HCT116 (cell line): ENCODE data around the gene NKTR. TPM values are rescaled to one million over a fixed set of nuclear protein-coding genes. Genes with fewer than 3 reads are reported as not detected.
A peak's percentile ranks its signal among the peaks of the same experiment; 100 is the strongest.

Experiments
- ATAC-seq: fragments of 200-7000 bp; cut with Tn5 transposase; 2 replicates; pipeline ENCODE4 v1.9.1; 2020; ENCODE audit warnings: mild to moderate bottlenecking, moderate library complexity
- BruUV-seq: library from RNA; stranded (reverse); fragments of 400-500 nt; replicated peaks from 2 replicates; lab custom pipeline; 2021; lab: Mats Ljungman, UMichigan
- CTCF ChIA-PET: fragments of 300-600 bp; sonication (Branson Sonifier 250); formaldehyde crosslinking; loops from one replicate; lab custom pipeline; 2021; ENCODE audit warnings: antibody characterized with exemption; lab: Charles Lee
- POLR2A ChIA-PET: fragments of 300-600, 350-600 bp; sonication (Branson Sonifier 250); formaldehyde crosslinking; loops from one replicate; lab custom pipeline; 2021; ENCODE audit warnings: antibody characterized with exemption; lab: Charles Lee
- RAD21 ChIA-PET, 2 experiments: fragments of 300-600 bp; sonication (Branson Sonifier 250); formaldehyde crosslinking; loops; one replicate each; lab custom pipeline; 2023; ENCODE audit warnings: low total read pairs in 2 of 2; ENCODE audit not compliant: uncharacterized antibody in 2 of 2, unreplicated experiment in 2 of 2, low non-redundant PET in 1 of 2; lab: Charles Lee
- DNase-seq: peaks from one replicate; pipeline ENCODE4 v3.0.0-alpha.2; 2010; ENCODE audit warnings: low read depth, low spot score
- H2AFZ ChIP-seq: fragments of 200-600 bp; shearing (Covaris generic), sonication (generic); 2 replicates; pipeline ENCODE4 v1.6.1; 2017; ENCODE audit warnings: low read depth, mixed run types, mixed read lengths, antibody characterized with exemption, low read length; ENCODE audit not compliant: poor library complexity, severe bottlenecking
- H3K27ac ChIP-seq: 2 replicates; pipeline ENCODE4 v1.5.1; 2012; ENCODE audit warnings: low read depth, low read length
- H3K27me3 ChIP-seq: fragments of 200-600 bp; sonication (generic); 2 replicates; pipeline ENCODE4 v1.6.1; 2016; ENCODE audit warnings: mixed run types, low read length, mixed read lengths; ENCODE audit not compliant: insufficient read depth
- H3K36me3 ChIP-seq, 2 experiments: fragments of 200-500 bp in 1 of 2; fragments of 200-600 bp in 1 of 2; sonication (Bioruptor generic) in 1 of 2; sonication (generic) in 1 of 2; 2 replicates each; pipeline versions ENCODE4 v1.5.1 to v1.6.1; 2014 to 2016; ENCODE audit warnings: low read length in 2 of 2, inconsistent platforms in 1 of 2, mixed read lengths in 1 of 2, mixed run types in 1 of 2; ENCODE audit not compliant: insufficient read depth in 2 of 2, control insufficient read depth in 1 of 2
- H3K4me1 ChIP-seq, 2 experiments: fragments of 200-600 bp in 1 of 2; sonication (generic) in 1 of 2; 2 replicates each; pipeline versions ENCODE4 v1.5.1 to v1.6.1; 2012 to 2017; ENCODE audit warnings: low read length in 2 of 2, inconsistent platforms in 1 of 2, mild to moderate bottlenecking in 1 of 2, mixed read lengths in 1 of 2, mixed run types in 1 of 2, moderate library complexity in 1 of 2; ENCODE audit not compliant: insufficient read depth in 2 of 2, control insufficient read depth in 1 of 2
- H3K4me2 ChIP-seq: fragments of 200-600 bp; sonication (generic); 2 replicates; pipeline ENCODE4 v1.6.1; 2017; ENCODE audit warnings: mixed run types, low read length, mixed read lengths
- H3K4me3 ChIP-seq, 2 experiments: fragments of 200-600 bp in 1 of 2; sonication (generic) in 1 of 2; replicated peaks in 1 of 2; 2 replicates each; pipeline ENCODE4 v1.5.1; 2011 to 2016; ENCODE audit warnings: low read length in 2 of 2, control low read depth in 1 of 2, low read depth in 1 of 2, mild to moderate bottlenecking in 1 of 2, mixed read lengths in 1 of 2, mixed run types in 1 of 2
- H3K79me2 ChIP-seq: fragments of 200-600 bp; sonication (generic); 2 replicates; pipeline ENCODE4 v1.6.1; 2017; ENCODE audit warnings: mild to moderate bottlenecking, mixed run types, low read length, moderate library complexity, mixed read lengths; ENCODE audit not compliant: insufficient read depth
- H3K9ac ChIP-seq: fragments of 200-600 bp; sonication (generic); 2 replicates; pipeline ENCODE4 v1.6.1; 2016; ENCODE audit warnings: low read length, mixed read lengths
- H3K9me2 ChIP-seq: fragments of 200-600 bp; sonication (generic), shearing (Covaris generic); 2 replicates; pipeline ENCODE4 v1.6.1; 2017; ENCODE audit warnings: mixed run types, mild to moderate bottlenecking, moderate library complexity; ENCODE audit not compliant: insufficient read depth
- H3K9me3 ChIP-seq, 2 experiments: fragments of 200-500 bp in 1 of 2; fragments of 200-600 bp in 1 of 2; sonication (Bioruptor generic) in 1 of 2; sonication (generic) in 1 of 2; 2 replicates each; pipeline ENCODE4 v1.6.1; 2014 to 2017; ENCODE audit warnings: low read length in 2 of 2, mixed read lengths in 2 of 2, inconsistent platforms in 1 of 2, low read depth in 1 of 2, mild to moderate bottlenecking in 1 of 2, mixed run types in 1 of 2, moderate library complexity in 1 of 2; ENCODE audit not compliant: control insufficient read depth in 1 of 2, insufficient read depth in 1 of 2
- H4K20me1 ChIP-seq: fragments of 200-600 bp; sonication (generic), shearing (Covaris generic); 2 replicates; pipeline ENCODE4 v1.6.1; 2017; ENCODE audit warnings: mixed run types, mild to moderate bottlenecking, moderate library complexity; ENCODE audit not compliant: insufficient read depth
- CBX3 ChIP-seq: IDR thresholded peaks from 2 replicates; pipeline ENCODE4 v1.6.1; 2012; ENCODE audit warnings: low read depth
- CEBPB ChIP-seq: IDR thresholded peaks from 2 replicates; pipeline ENCODE4 v1.6.1; 2012; ENCODE audit warnings: low read depth
- EGR1 ChIP-seq: IDR thresholded peaks from 2 replicates; pipeline ENCODE4 v1.6.1; 2012; ENCODE audit warnings: low read depth
- ELF1 ChIP-seq: IDR thresholded peaks from 2 replicates; pipeline ENCODE4 v1.6.1; 2012; ENCODE audit warnings: low read depth, borderline replicate concordance
- EZH2 ChIP-seq: fragments of 200-600 bp; sonication (generic); IDR thresholded peaks from 2 replicates; pipeline ENCODE4 v1.6.1; 2017; ENCODE audit warnings: antibody characterized with exemption, mixed run types
- JUND ChIP-seq: IDR thresholded peaks from 2 replicates; pipeline ENCODE4 v1.6.1; 2012
- POLR2A ChIP-seq: IDR thresholded peaks from 2 replicates; pipeline ENCODE4 v1.7.0; 2011; ENCODE audit warnings: borderline replicate concordance; ENCODE audit not compliant: insufficient read depth, insufficient read length; ENCODE audit errors: extremely low read depth
- POLR2AphosphoS5 ChIP-seq: IDR thresholded peaks from 2 replicates; pipeline ENCODE4 v1.6.1; 2011; ENCODE audit warnings: mild to moderate bottlenecking, low read depth, low read length, moderate library complexity
- RAD21 ChIP-seq: IDR thresholded peaks from 2 replicates; pipeline ENCODE4 v1.6.1; 2012; ENCODE audit warnings: low read depth, mild to moderate bottlenecking
- TCF7L2 ChIP-seq: IDR thresholded peaks from 2 replicates; pipeline ENCODE4 v1.7.0; 2011; ENCODE audit warnings: borderline replicate concordance, inconsistent platforms; ENCODE audit not compliant: insufficient read depth, insufficient read length; ENCODE audit errors: extremely low read depth
- YY1 ChIP-seq: IDR thresholded peaks from 2 replicates; pipeline ENCODE4 v1.6.1; 2011; ENCODE audit warnings: low read length, low read depth, moderate library complexity, mild to moderate bottlenecking; ENCODE audit not compliant: insufficient replicate concordance; ENCODE audit errors: extremely low read depth
- ZNF274 ChIP-seq: fragments of 200-500 bp; sonication (Bioruptor generic); IDR thresholded peaks from 2 replicates; pipeline ENCODE4 v1.6.1; 2014; ENCODE audit warnings: mild to moderate bottlenecking, low read depth, low read length, inconsistent platforms
- intact Hi-C: fragments of 100-400 bp; cut with micrococcal nuclease; formaldehyde crosslinking; loops from 2 replicates; pipeline ENCODE4 v1.10.0; 2022
- total RNA-seq: library from RNA; stranded (reverse); gene quantifications from one replicate; pipeline ENCODE4 v1.2.1, GENCODE V29; 2021; ENCODE audit not compliant: unreplicated experiment
- TF ChIP-seq, protein P1 (sequence below): IDR thresholded peaks from 2 replicates; pipeline ENCODE4 v1.6.1; 2011; ENCODE audit warnings: mild to moderate bottlenecking, low read length, moderate library complexity; ENCODE audit not compliant: insufficient replicate concordance; ENCODE audit errors: extremely low read depth
- TF ChIP-seq, protein P2 (sequence below): IDR thresholded peaks from 2 replicates; pipeline ENCODE4 v1.6.1; 2012
- TF ChIP-seq, protein P3 (sequence below): IDR thresholded peaks from 2 replicates; pipeline ENCODE4 v1.6.1; 2012

NKTR gene
- total RNA-seq, 1 experiment from 2014 or later = 59.7 TPM

DNA sequence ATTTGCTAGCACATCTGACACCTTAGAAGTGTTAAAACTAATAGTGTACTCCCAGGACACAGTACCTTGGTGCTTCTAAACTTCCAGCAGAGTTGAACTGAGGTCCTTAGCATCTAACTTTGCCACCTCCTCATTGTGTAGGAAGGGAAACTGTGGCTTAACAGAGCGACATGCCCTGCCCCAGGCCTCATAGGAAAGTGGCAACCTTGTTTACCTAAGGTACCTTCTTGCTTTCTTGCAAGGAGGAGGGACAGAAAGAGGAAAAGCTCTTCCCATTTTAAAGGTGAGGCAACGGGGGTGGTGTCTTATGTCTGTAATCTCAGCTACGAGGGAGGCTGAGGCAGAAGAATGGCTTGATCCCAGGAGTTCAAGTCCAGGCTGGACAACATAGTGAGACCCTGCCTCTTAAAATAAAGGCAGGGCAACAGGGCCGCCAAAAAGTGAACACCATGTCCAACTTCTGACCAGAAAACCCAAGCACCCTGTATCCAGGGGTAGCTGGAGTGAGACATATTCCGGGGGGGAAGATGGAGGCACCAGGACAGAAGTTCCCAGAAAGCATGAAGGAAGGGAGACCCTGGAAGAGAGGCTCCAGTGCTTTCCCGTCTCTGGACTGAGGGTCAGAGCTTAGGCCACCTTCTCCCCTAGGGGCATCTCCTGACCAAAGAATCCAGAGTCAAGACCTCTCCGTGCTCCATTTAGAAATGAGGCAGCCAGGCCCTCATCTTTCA is 84.3 kb downstream of the NKTR start:
- Histone ChIP-seq H3K27me3 (no peaks in the 10 kb centered on the region), H3K9ac (no peak overlapping the region), H4K20me1 (no peaks in the 10 kb centered on the region), H3K4me1 (peaks cover 3 to 23% of the 10 kb centered on the region in 2 experiments; a peak in 3 of 4 replicates), H3K36me3 (no peaks in the 10 kb centered on the region), H3K27ac (no peak overlapping the region), H3K9me2 (no peaks in the 10 kb centered on the region), H3K9me3 (no peaks in the 10 kb centered on the region), H3K4me2 (peak overlapping the region; percentile 73), H2AFZ (no peak overlapping the region), H3K79me2 (no peaks in the 10 kb centered on the region), H3K4me3 (no peak overlapping the region)
- intact Hi-C loops = no loop called here
- no peak for ATAC-seq
- ChIA-PET RAD21 (no interaction called here), CTCF (no interaction called here), POLR2A (no interaction called here)
- no TSS peak for BruUV-seq
- no peak for TF ChIP-seq ZNF274
- no peak for TF ChIP-seq TCF7L2
- TF ChIP-seq EGR1 = no peak
- TF ChIP-seq, protein P1, sequence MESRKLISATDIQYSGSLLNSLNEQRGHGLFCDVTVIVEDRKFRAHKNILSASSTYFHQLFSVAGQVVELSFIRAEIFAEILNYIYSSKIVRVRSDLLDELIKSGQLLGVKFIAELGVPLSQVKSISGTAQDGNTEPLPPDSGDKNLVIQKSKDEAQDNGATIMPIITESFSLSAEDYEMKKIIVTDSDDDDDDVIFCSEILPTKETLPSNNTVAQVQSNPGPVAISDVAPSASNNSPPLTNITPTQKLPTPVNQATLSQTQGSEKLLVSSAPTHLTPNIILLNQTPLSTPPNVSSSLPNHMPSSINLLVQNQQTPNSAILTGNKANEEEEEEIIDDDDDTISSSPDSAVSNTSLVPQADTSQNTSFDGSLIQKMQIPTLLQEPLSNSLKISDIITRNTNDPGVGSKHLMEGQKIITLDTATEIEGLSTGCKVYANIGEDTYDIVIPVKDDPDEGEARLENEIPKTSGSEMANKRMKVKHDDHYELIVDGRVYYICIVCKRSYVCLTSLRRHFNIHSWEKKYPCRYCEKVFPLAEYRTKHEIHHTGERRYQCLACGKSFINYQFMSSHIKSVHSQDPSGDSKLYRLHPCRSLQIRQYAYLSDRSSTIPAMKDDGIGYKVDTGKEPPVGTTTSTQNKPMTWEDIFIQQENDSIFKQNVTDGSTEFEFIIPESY = no peak
- no peak for TF ChIP-seq CBX3
- no peak for TF ChIP-seq CEBPB
- TF ChIP-seq EZH2 = no peak
- TF ChIP-seq ELF1 = no peak
- TF ChIP-seq YY1 = no peak
- TF ChIP-seq POLR2A = no peak
- TF ChIP-seq, protein P2, sequence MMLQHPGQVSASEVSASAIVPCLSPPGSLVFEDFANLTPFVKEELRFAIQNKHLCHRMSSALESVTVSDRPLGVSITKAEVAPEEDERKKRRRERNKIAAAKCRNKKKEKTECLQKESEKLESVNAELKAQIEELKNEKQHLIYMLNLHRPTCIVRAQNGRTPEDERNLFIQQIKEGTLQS = no peak
- no peak for TF ChIP-seq JUND
- no peak for TF ChIP-seq POLR2AphosphoS5
- TF ChIP-seq, protein P3, sequence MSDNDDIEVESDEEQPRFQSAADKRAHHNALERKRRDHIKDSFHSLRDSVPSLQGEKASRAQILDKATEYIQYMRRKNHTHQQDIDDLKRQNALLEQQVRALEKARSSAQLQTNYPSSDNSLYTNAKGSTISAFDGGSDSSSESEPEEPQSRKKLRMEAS = no peak
- no peak for TF ChIP-seq RAD21
- DNase-seq = no peak
